Activated CD4-positive, CD25-positive, alpha-beta regulatory T cell (primary cell): ENCODE results near the gene RAPGEF6.
"Not testable (repeated sequence)": the region's sequence is repeated elsewhere in the genome, so short reads cannot be mapped to it uniquely, and the experiment has no call there.

Experiments
- DNase-seq, 4 experiments: peaks; one replicate each; lab custom pipeline; 2025; lab: John Stamatoyannopoulos, UW

RAPGEF6 gene

GRCh38 chr5:131640043-131640856, 5.2 kb upstream of the RAPGEF6 start:
- peak; percentile 4 to 22 (median 7) for DNase-seq

GRCh38 chr5:131639148-131639547, 4.1 kb upstream of the RAPGEF6 start:
- no peak for DNase-seq

GRCh38 chr5:131637694-131638093, 2.7 kb upstream of the RAPGEF6 start:
- DNase-seq: no peak

DNA sequence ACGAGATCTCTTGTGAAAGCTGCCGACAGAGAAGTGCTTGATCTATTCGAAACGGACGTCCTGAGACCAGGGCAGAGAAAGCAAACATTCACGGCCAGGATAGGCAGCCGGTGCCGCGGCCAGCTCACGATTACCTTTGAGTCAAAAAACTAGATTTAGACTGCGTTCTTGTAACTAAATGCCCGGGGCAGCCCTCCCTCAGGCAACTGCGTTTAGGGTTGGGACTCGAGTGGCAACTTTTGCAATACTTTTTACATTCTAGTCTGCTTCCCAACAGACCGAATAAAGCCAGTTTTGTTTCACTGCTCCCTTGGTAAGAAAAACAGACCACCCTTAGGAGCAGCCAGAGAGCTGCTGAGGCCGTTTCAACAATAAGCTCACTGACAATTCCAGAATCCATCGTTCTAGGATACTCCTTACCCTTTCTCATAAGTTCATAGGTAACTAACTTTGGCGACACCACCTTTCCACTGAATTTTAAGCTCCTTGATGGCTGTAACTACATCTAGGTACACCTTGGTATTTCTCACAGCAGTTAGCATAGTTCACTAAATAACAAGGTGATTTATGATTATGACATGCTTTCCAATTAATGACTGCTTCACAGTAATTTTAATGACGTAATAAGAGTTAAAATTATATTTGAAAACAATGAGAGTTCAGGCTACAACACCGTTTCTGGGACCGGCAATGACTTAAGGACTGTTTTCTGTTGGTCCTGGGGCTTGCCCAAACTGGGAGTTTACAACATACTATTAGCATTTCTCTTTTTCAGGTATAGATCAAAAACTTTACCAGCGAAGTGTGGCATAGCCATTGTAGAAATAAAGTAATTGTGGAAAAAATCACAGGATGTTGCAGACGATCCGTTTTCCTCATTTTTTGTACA, 899 bp upstream of the RAPGEF6 start:
- DNase-seq: peak in 1 of 4 experiments; percentile 23

GRCh38 chr5:131634666-131634995, 398 bp downstream of the RAPGEF6 start:
- peak; percentile 31 to 58 (median 44) for DNase-seq

DNA sequence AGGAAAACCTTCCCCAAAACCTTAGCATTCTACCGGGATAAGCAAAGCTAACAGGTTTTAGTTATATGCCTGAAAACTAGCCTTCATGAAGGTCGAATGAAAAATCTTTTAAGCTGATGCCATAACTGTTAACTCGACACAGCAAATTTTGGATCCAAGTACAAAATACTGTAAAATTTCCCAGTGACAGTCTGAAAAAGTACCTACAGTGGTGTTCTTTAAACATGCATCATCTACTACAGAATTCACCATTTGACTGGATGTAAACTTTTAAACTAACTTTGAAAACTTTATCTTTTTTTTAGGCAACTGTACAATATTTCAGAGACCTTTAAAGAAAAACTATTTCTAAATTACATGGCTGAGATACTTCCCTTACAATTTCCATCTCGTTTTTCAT, 791 bp downstream of the RAPGEF6 start:
- no peak for DNase-seq

GRCh38 chr5:131633830-131634229, 1.2 kb downstream of the RAPGEF6 start:
- no peak for DNase-seq

GRCh38 chr5:131630963-131631350, 4.1 kb downstream of the RAPGEF6 start:
- DNase-seq: no peak

DNA sequence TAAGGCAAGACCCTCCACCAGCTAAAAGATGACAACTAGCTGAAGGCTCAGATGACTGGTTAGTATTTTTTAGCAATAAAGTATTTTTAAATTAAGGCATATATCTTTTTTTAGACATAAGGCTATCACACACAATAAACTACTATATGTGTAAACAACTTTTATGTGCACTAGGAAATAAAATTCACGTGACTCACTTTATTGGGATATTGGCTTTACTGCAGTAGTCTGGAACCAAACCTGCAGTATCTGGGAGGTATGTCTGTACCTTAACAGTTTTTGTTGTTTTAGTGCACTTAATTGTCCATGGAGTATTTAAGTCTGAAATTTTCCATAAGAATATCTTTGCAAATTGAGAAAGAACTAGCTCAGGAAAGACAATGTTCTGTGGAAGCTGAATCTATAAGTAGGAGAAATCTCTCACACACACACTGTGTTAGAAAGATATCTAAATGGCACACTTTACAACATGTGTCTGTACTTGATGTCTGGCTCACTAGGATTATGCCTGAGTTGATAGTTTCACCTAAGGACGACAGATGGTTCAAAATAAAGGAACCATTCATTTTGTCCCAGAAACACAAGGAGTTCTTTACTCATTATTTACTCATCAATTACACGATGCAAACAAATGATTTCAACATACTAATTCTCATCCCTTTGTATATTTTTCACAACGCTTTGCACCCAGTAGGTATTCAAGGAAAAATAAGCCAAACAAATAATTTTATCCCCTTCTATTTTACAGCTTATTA, 4.6 kb downstream of the RAPGEF6 start:
- no peak for DNase-seq

DNA sequence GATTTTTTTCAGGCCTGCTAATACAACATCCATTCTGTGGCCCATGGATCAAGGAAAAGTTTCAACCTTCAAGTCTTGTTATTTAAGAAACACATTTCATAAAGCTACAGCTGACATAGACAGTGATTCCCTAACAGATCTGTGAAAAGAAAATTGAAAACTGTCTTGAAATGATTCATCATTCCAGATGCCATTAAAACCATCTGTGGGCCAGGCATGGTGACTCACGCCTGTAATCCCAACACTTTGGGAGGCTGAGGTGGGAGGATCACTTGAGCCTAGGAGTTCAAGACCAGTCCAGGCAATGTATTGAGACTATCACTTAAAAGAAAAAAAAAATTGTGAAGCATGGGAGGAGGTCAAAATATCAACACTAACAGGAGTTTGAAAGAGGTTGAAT, 6.0 kb downstream of the RAPGEF6 start:
- no peak for DNase-seq

- no peak for DNase-seq
Measured at GRCh38 chr5:131627207-131627865, 7.7 kb downstream of the RAPGEF6 start.

GRCh38 chr5:131622633-131623032, 12.4 kb downstream of the RAPGEF6 start:
- no peak for DNase-seq

DNA sequence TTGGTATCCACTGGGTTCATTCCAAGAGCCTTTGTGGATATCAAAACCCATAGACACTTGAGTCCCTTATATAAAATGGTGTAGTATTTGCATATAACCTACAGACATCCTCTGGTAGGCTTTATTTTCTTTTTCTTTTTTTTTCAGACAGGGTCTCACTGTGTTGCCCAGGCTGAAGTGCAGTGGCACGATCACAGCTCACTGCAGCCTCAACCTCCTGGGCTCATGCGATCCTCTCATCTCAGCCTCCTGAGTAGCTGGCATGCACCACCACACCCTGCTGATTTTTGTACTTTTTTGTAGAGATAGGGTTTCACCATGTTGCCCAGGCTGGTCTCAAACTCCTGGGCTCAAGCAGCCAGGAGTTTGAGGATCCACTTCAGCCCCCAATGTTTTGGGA, 13.9 kb downstream of the RAPGEF6 start:
- not testable (repeated sequence) for DNase-seq

DNA sequence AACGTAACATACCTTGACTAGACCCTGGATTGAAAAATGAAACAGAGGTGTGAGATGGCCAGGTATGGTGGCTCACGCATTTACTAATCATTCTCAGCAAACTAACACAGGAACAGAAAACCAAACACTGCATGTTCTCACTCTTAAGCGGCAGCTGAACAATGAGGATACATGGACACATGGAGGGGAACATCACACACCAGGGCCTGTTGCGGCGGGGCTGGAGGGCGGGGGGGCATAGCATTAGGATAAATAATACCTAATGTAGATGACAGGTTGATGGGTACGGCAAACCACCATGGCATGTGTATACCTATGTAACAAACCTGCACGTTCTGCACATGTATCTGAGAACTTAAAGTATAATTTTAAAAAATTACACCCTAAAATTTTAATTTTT, 15.9 kb downstream of the RAPGEF6 start:
- DNase-seq: no peak

DNA sequence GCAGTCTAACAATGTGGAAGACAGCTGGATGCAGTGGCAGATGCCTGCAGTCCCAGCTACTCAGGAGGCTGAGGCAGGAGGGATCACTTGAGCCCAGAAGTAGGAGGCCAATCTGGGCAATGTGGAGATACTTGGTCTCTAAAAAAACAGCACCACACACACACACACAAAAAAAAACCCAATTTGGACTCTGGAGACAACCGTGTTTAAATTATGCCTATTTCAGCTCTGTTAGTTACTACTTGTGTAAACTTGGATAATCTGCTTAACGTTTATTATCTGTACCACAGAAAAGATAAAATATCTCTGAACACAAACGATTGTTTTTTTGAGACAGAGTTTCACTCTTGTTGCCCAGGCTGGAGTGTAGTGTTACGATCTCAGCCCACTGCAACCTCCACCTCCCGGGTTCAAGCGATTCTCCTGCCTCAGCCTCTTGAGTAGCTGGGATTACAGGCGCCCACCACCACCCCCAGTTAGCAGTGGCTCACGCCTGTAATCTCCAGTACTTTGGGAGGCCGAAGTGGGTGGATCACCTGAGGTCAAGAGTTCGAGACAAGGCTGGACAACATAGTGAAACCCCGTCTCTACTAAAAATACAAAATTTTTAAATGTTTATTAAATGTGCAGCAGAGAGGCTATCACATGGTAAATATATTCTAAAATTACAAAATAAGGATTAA, 17.7 kb downstream of the RAPGEF6 start:
- no peak for DNase-seq

- DNase-seq: no peak
Measured at GRCh38 chr5:131615957-131616356, 19.1 kb downstream of the RAPGEF6 start.

DNA sequence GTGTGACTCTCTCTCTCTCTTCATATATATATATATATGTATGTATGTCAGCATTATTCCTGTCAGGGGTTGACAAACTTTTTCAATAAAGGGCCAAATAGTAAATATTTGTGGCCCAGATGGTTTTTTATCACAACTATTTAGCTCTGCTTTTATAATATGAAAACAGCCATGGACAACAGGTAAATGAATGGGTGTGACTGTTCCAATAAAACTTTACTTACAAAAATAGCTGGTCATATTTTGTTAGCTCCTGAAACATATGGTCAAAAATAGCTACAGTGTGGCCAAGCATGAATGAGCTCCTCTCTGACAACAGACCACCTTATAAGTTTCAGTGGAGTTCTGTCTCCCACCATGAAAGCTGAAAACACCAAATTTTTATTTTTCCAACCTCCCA, 21.6 kb downstream of the RAPGEF6 start:
- DNase-seq: no peak

GRCh38 chr5:131611064-131611381, 24.0 kb downstream of the RAPGEF6 start:
- no peak for DNase-seq

- no peak for DNase-seq
Measured at GRCh38 chr5:131610198-131611063, 24.6 kb downstream of the RAPGEF6 start.

DNA sequence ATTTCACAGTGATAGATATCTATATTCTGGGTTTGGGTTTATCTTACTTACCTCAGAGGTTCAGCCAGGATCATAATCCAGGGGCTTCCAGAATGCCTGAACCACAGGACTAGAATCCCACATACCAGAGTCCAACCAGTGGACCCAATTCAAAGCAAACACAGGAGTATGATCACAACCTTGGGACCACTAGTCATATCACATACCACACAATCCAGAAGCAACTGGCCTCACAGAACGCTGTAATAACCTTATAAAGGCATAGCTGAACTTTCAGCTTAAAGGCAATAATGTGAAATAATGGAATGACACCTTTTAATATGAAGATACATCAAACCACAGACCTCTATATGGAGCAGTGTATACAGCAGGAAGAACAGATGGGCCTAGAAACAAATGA, 25.3 kb downstream of the RAPGEF6 start:
- DNase-seq: no peak

GRCh38 chr5:131608597-131608996, 26.4 kb downstream of the RAPGEF6 start:
- no peak for DNase-seq
